Neural progenitor cell (in vitro differentiated cells): ENCODE data around the gene ASTN2. TPM values are rescaled to one million over a fixed set of nuclear protein-coding genes. Genes with fewer than 3 reads are reported as not detected.

ENCODE experiments used
- DNase-seq: peaks from one replicate; pipeline ENCODE4 v3.0.0-alpha.2; 2016; ENCODE audit warnings: low spot score
- H2AFZ ChIP-seq: fragments of 200-600 bp; sonication (generic); replicated peaks from 2 replicates; pipeline ENCODE4 v1.6.1; 2016; ENCODE audit warnings: antibody characterized with exemption
- H3F3A ChIP-seq: fragments of 200-600 bp; sonication (generic); 2 replicates; pipeline ENCODE4 v1.6.1; 2016; ENCODE audit warnings: antibody characterized with exemption, low read depth
- H3K27ac ChIP-seq: fragments of 200-600 bp; sonication (generic); 2 replicates; pipeline ENCODE4 v1.5.1; 2016; ENCODE audit warnings: mild to moderate bottlenecking
- H3K27me3 ChIP-seq: fragments of 200-600 bp; sonication (generic); 2 replicates; pipeline ENCODE4 v1.6.1; 2016; ENCODE audit warnings: mild to moderate bottlenecking, moderate library complexity
- H3K36me3 ChIP-seq: fragments of 200-600 bp; sonication (generic); 2 replicates; pipeline ENCODE4 v1.5.1; 2016
- H3K4me1 ChIP-seq: fragments of 200-600 bp; sonication (generic); 2 replicates; pipeline ENCODE4 v1.6.1; 2016; ENCODE audit warnings: mixed run types
- H3K4me2 ChIP-seq: fragments of 200-600 bp; sonication (generic); 2 replicates; pipeline ENCODE4 v1.6.1; 2016
- H3K4me3 ChIP-seq: fragments of 200-600 bp; sonication (generic); 2 replicates; pipeline ENCODE4 v1.5.1; 2016
- H3K79me2 ChIP-seq: fragments of 200-600 bp; sonication (generic); 2 replicates; pipeline ENCODE4 v1.6.1; 2016; ENCODE audit warnings: low read depth
- H3K9ac ChIP-seq: fragments of 200-600 bp; sonication (generic); 2 replicates; pipeline ENCODE4 v1.6.1; 2016
- H3K9me3 ChIP-seq: fragments of 200-600 bp; sonication (generic); 2 replicates; pipeline ENCODE4 v1.5.1; 2016; ENCODE audit warnings: low read depth
- H4K20me1 ChIP-seq: fragments of 200-600 bp; sonication (generic); 2 replicates; pipeline ENCODE4 v1.6.1; 2016; ENCODE audit warnings: low read depth
- H3K27ac Mint-ChIP-seq: 3 replicates; pipeline ENCODE4 v1.8.0; 2021; ENCODE audit warnings: mixed read lengths
- H3K27me3 Mint-ChIP-seq: 2 replicates; pipeline ENCODE4 v1.8.0; 2022; ENCODE audit warnings: low read depth, mild to moderate bottlenecking, inconsistent platforms, moderate library complexity, mixed read lengths; ENCODE audit not compliant: insufficient read depth
- H3K36me3 Mint-ChIP-seq: 3 replicates; pipeline ENCODE4 v1.8.0; 2021; ENCODE audit warnings: mixed read lengths
- H3K4me1 Mint-ChIP-seq: 3 replicates; pipeline ENCODE4 v1.8.0; 2021; ENCODE audit warnings: mixed read lengths
- H3K4me3 Mint-ChIP-seq: 3 replicates; pipeline ENCODE4 v1.8.0; 2021; ENCODE audit warnings: mild to moderate bottlenecking, moderate library complexity, mixed read lengths
- H3K9me3 Mint-ChIP-seq: 3 replicates; pipeline ENCODE4 v1.8.0; 2020; ENCODE audit warnings: mixed read lengths
- EZH2 ChIP-seq: fragments of 200-600 bp; sonication (generic); IDR thresholded peaks from 2 replicates; pipeline ENCODE4 v1.6.1; 2017; ENCODE audit warnings: antibody characterized with exemption, mild to moderate bottlenecking, moderate library complexity
- EZH2phosphoT487 ChIP-seq: fragments of 200-600 bp; sonication (generic); IDR thresholded peaks from 2 replicates; pipeline ENCODE4 v1.6.1; 2017; ENCODE audit warnings: antibody characterized with exemption
- total RNA-seq: library from RNA; depleted of rRNA; stranded (reverse); fragments of >200 nt; gene quantifications from 2 replicates; pipeline ENCODE4 v1.2.3, GENCODE V29; 2015; ENCODE audit warnings: low replicate concordance
- TF ChIP-seq, protein P1 (sequence below): fragments of 200-600 bp; sonication (generic); IDR thresholded peaks from 2 replicates; pipeline ENCODE4 v1.5.1; 2017; ENCODE audit warnings: antibody characterized with exemption, mild to moderate bottlenecking

ASTN2 gene
- total RNA-seq, 1 donor from 2014 or later: 8.0 TPM

DNA sequence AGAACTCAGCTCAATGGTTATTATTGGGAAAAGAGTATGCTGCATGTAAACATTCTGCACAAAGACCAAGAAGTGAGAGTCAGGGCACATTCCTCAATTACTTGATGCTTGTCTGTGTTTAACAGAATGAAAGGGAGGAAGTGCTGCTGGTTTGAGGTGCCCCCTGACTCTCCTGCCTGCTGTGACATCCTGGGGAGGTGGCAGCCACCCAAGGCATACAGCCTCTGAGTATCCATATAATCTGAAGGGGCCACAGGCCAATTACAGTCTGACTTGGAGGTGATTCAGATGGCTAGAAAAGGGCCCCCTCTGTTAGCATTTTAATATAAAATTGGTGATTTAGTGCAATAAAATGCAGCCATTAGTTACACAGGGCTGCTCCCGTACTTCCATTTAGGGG lies 313.8 kb downstream of the ASTN2 start:
- Histone ChIP-seq H3K36me3 (no peaks in the 10 kb centered on the region), H3K79me2 (no peaks in the 10 kb centered on the region), H3K4me1 (no peaks in the 10 kb centered on the region), H3K4me2 (no peak overlapping the region), H3K9me3 (no peaks in the 10 kb centered on the region), H3K27me3 (no peaks in the 10 kb centered on the region), H3K4me3 (no peak overlapping the region), H3K27ac (no peak overlapping the region), H2AFZ (no peak overlapping the region), H3K9ac (no peak overlapping the region), H3F3A (no peaks in the 10 kb centered on the region), H4K20me1 (no peaks in the 10 kb centered on the region)
- TF ChIP-seq EZH2phosphoT487: no peak
- TF ChIP-seq, protein P1, sequence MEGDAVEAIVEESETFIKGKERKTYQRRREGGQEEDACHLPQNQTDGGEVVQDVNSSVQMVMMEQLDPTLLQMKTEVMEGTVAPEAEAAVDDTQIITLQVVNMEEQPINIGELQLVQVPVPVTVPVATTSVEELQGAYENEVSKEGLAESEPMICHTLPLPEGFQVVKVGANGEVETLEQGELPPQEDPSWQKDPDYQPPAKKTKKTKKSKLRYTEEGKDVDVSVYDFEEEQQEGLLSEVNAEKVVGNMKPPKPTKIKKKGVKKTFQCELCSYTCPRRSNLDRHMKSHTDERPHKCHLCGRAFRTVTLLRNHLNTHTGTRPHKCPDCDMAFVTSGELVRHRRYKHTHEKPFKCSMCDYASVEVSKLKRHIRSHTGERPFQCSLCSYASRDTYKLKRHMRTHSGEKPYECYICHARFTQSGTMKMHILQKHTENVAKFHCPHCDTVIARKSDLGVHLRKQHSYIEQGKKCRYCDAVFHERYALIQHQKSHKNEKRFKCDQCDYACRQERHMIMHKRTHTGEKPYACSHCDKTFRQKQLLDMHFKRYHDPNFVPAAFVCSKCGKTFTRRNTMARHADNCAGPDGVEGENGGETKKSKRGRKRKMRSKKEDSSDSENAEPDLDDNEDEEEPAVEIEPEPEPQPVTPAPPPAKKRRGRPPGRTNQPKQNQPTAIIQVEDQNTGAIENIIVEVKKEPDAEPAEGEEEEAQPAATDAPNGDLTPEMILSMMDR: no peak
- no peak for TF ChIP-seq EZH2
- Mint-ChIP-seq H3K27ac (no peak overlapping the region), H3K4me1 (no peaks in the 10 kb centered on the region), H3K36me3 (no peaks in the 10 kb centered on the region), H3K9me3 (no peaks in the 10 kb centered on the region), H3K27me3 (no peaks in the 10 kb centered on the region), H3K4me3 (no peak overlapping the region)
- DNase-seq: no peak

DNA sequence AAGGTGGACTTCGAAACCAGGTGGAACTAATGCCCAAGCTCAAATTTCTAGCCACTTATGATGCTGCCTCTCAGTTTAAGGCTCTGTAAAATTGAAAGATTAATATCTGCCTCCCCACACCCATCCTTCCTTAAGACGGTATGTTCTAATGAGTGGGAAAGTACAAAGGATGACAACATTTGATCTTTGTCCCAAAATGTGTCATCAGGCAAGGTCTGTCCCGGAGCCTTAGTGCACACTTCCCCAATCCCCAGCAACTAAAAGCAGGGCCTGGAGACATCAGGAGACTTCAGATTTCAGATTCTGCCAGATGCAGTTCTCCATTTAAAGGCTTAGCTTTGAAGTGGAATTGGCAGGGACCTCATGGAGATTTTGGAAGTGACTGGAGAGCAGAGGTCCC lies 316.5 kb downstream of the ASTN2 start:
- Histone ChIP-seq H3K4me3 (no peak overlapping the region), H3K27ac (no peak overlapping the region), H3K79me2 (no peaks in the 10 kb centered on the region), H3K9me3 (no peaks in the 10 kb centered on the region), H3K4me1 (no peaks in the 10 kb centered on the region), H3K27me3 (no peaks in the 10 kb centered on the region), H3F3A (no peaks in the 10 kb centered on the region), H3K36me3 (no peaks in the 10 kb centered on the region), H3K9ac (no peak overlapping the region), H2AFZ (no peak overlapping the region), H3K4me2 (no peak overlapping the region), H4K20me1 (no peaks in the 10 kb centered on the region)
- Mint-ChIP-seq H3K9me3 (no peaks in the 10 kb centered on the region), H3K27ac (no peak overlapping the region), H3K36me3 (no peaks in the 10 kb centered on the region), H3K4me3 (no peak overlapping the region), H3K27me3 (peaks cover 2% of the 10 kb centered on the region), H3K4me1 (no peaks in the 10 kb centered on the region)
- TF ChIP-seq EZH2phosphoT487 (no peak), EZH2 (no peak)
- TF ChIP-seq, protein P1: no peak
- DNase-seq: no peak

DNA sequence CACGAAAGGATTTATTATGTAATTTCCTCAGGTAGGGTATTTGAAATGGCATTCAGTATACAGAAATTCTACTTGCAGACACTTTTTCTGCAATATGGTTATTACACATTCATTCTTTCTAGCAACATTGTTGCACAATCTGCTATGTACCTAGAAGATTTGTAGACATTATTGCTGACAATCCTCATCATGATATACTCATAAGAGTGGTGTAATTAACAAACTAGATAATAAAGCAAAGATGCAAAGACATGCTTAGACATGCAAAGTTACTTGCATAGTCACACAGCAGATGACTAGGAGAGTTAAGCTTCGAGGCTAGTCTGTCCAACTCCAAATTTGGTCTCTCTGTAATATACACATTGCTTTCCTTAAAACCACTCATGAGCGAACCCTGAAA lies 317.1 kb downstream of the ASTN2 start:
- no peak overlapping the region for H3K9ac ChIP-seq
- no peaks in the 10 kb centered on the region for H3K4me1 ChIP-seq
- H3K36me3 ChIP-seq: no peaks in the 10 kb centered on the region
- no peak overlapping the region for H3K4me3 ChIP-seq
- H3K4me1 Mint-ChIP-seq: no peaks in the 10 kb centered on the region
- no peak overlapping the region for H3K27ac ChIP-seq
- DNase-seq: no peak
- H3K27me3 Mint-ChIP-seq: peaks cover 2% of the 10 kb centered on the region
- H3K79me2 ChIP-seq: no peaks in the 10 kb centered on the region
- no peaks in the 10 kb centered on the region for H3F3A ChIP-seq
- H3K9me3 ChIP-seq: no peaks in the 10 kb centered on the region
- H3K4me2 ChIP-seq: no peak overlapping the region
- no peaks in the 10 kb centered on the region for H3K9me3 Mint-ChIP-seq
- no peak overlapping the region for H2AFZ ChIP-seq
- no peak overlapping the region for H3K27ac Mint-ChIP-seq
- no peak overlapping the region for H3K4me3 Mint-ChIP-seq
- TF ChIP-seq, protein P1: no peak
- TF ChIP-seq EZH2phosphoT487 (no peak), EZH2 (no peak)
- H3K27me3 ChIP-seq: no peaks in the 10 kb centered on the region
- H4K20me1 ChIP-seq: no peaks in the 10 kb centered on the region
- no peaks in the 10 kb centered on the region for H3K36me3 Mint-ChIP-seq

DNA sequence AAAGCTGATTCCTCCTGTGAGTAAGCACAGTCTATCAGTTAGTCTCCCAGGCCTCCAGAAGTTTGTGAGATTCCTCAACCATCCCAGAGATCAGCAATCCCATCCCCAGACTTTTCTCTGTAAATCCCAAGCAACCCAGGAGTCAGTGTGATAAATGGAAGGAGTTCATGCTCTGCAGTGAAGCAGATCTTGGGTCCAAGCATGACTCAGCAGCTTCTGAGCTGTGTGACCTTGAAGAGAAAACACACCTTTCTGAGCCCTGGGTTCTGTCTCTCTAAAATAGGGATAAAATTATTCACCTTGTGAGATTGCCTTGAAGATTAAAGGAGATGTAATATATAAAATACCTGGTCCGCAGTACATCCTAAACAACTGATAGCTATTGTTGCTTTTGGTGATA lies 318.7 kb downstream of the ASTN2 start:
- peaks cover 7% of the 10 kb centered on the region for H3K27me3 Mint-ChIP-seq
- H3K36me3 Mint-ChIP-seq: no peaks in the 10 kb centered on the region
- no peaks in the 10 kb centered on the region for H3K79me2 ChIP-seq
- no peak overlapping the region for H3K27ac ChIP-seq
- H4K20me1 ChIP-seq: no peaks in the 10 kb centered on the region
- no peaks in the 10 kb centered on the region for H3K9me3 Mint-ChIP-seq
- no peak overlapping the region for H3K4me3 ChIP-seq
- H3K36me3 ChIP-seq: no peaks in the 10 kb centered on the region
- DNase-seq: no peak
- no peak overlapping the region for H3K9ac ChIP-seq
- no peaks in the 10 kb centered on the region for H3K9me3 ChIP-seq
- no peak for TF ChIP-seq EZH2
- no peak for TF ChIP-seq EZH2phosphoT487
- TF ChIP-seq, protein P1: no peak
- no peak overlapping the region for H3K4me2 ChIP-seq
- H3K4me1 ChIP-seq: no peaks in the 10 kb centered on the region
- no peaks in the 10 kb centered on the region for H3F3A ChIP-seq
- no peaks in the 10 kb centered on the region for H3K27me3 ChIP-seq
- H3K4me3 Mint-ChIP-seq: no peak overlapping the region
- H2AFZ ChIP-seq: no peak overlapping the region
- H3K4me1 Mint-ChIP-seq: peaks cover 5% of the 10 kb centered on the region
- H3K27ac Mint-ChIP-seq: no peak overlapping the region
